ENCODE results near the gene TRAPPC2L. TPM values are rescaled to one million over a fixed set of nuclear protein-coding genes. Genes with fewer than 3 reads are reported as not detected.
A peak's percentile ranks its signal among the peaks of the same experiment; 100 is the strongest.

The TRAPPC2L gene
- total RNA-seq, 3 donors from 2014 or later: 78.9 to 105 (median 98.0) TPM

DNA sequence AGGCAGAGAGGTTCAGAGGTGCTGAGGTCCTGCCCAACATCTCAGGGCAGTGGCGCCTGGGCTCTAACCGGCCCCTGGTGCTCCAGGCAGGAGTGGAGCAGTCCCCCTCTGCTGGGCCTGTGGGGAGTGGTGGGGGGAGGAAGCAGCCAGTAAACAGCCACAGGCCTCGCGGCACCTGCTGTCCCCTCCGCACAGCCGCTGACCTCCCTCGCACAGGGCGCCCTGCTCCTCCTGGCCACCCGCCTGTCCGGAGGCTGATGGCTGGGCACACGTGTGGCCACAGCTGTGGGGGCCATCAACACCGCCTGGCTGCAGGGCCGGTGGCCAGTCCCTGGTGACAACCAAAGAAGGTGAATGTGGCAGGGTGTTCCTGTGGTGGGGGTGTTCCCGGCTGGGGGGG is 46.3 kb downstream of the TRAPPC2L start:
- Mint-ChIP-seq H3K27me3 (ENCODE audit: low read depth) (no peaks in the 10 kb centered on the region), H3K4me3 (no peak overlapping the region), H3K36me3 (ENCODE audit: insufficient read depth) (no peaks in the 10 kb centered on the region), H3K9me3 (no peaks in the 10 kb centered on the region), H3K4me1 (ENCODE audit: low read depth) (no peaks in the 10 kb centered on the region)
- DNase-seq: no peak
- no peak for ATAC-seq

DNA sequence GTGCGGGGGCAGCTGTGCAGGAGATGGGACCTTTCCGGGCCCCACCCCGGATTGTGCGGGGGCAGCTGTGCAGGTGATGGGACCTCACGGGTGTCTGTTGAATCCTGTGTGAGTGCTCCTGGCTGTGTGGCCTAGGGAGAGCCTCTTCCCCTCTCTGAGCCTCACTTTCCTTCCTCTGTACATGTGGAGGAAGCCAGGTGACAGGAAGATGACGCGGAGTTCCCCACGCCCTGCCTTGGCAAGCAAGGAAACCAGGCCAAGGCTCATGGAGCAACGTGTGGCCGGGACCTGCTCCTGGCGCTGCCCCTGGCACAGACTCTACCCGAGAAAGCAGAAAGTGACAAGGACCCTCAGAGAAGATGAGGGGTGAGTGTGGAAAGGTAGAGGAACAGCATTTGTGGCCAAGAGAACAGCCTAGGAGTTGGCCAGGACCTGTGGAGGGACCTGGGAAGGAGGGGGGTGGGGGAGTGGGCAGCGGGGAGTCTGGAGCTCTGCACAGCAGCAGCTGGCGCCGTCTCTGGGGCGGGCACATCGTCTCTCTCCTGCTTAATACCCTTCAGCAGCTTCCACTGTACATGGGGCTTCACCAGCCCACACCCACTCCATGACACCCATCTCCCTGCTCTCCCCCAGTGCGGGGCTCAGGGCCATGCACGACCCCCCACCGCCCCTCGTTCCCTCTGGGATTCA is 47.9 kb downstream of the TRAPPC2L start:
- no peak for ATAC-seq
- H3K9me3 Mint-ChIP-seq: no peaks in the 10 kb centered on the region
- no peak overlapping the region for H3K4me3 Mint-ChIP-seq

DNA sequence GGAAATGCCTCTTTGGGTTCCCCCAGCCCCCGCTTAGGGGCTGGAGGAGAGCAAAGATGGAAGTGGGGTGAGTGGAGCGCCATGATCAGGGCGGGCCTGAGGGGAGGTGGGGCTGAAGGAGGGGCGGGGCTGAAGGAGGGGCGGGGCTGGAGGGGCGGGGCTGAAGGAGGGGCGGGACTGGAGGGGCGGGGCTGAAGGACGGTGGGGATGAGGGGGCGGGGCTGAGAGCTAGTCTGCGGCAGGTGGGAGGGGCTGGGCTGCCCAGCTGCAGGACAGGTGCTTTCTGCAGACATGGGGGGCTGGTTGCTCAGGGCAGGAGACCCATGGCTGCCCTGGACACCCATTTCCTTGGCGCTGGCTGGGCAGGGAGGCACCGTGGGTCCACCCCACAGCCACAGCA is 48.6 kb downstream of the TRAPPC2L start:
- no peak overlapping the region for H3K4me3 Mint-ChIP-seq
- no peaks in the 10 kb centered on the region for H3K27me3 Mint-ChIP-seq (ENCODE audit: low read depth)
- ATAC-seq: peak in 1 of 2 donors; percentile 32

More for the DNA sequence above, 47.9 kb downstream of the TRAPPC2L start:
- DNase-seq: no peak
- Mint-ChIP-seq H3K27me3 (ENCODE audit: low read depth) (no peaks in the 10 kb centered on the region), H3K4me1 (ENCODE audit: low read depth) (no peaks in the 10 kb centered on the region), H3K36me3 (ENCODE audit: insufficient read depth) (no peaks in the 10 kb centered on the region)

GRCh38 chr16:88906020-88906419 is 49.1 kb downstream of the TRAPPC2L start:
- H3K27me3 Mint-ChIP-seq (ENCODE audit: low read depth): no peaks in the 10 kb centered on the region
- no peak overlapping the region for H3K4me3 Mint-ChIP-seq
- ATAC-seq (no peak), DNase-seq (no peak)
- no peaks in the 10 kb centered on the region for H3K36me3 Mint-ChIP-seq (ENCODE audit: insufficient read depth)
- no peaks in the 10 kb centered on the region for H3K4me1 Mint-ChIP-seq (ENCODE audit: low read depth)
- no peaks in the 10 kb centered on the region for H3K9me3 Mint-ChIP-seq

More for the DNA sequence above, 48.6 kb downstream of the TRAPPC2L start:
- no peaks in the 10 kb centered on the region for H3K9me3 Mint-ChIP-seq
- H3K4me1 Mint-ChIP-seq (ENCODE audit: low read depth): no peaks in the 10 kb centered on the region
- DNase-seq: no peak
- no peaks in the 10 kb centered on the region for H3K36me3 Mint-ChIP-seq (ENCODE audit: insufficient read depth)

- ATAC-seq (no peak), DNase-seq (no peak)
- no peaks in the 10 kb centered on the region for H3K4me1 Mint-ChIP-seq (ENCODE audit: low read depth)
- H3K36me3 Mint-ChIP-seq (ENCODE audit: insufficient read depth): no peaks in the 10 kb centered on the region
- no peaks in the 10 kb centered on the region for H3K9me3 Mint-ChIP-seq
- no peak overlapping the region for H3K4me3 Mint-ChIP-seq
- no peaks in the 10 kb centered on the region for H3K27me3 Mint-ChIP-seq (ENCODE audit: low read depth)
Observed at GRCh38 chr16:88906535-88907105, 49.7 kb downstream of the TRAPPC2L start.

DNA sequence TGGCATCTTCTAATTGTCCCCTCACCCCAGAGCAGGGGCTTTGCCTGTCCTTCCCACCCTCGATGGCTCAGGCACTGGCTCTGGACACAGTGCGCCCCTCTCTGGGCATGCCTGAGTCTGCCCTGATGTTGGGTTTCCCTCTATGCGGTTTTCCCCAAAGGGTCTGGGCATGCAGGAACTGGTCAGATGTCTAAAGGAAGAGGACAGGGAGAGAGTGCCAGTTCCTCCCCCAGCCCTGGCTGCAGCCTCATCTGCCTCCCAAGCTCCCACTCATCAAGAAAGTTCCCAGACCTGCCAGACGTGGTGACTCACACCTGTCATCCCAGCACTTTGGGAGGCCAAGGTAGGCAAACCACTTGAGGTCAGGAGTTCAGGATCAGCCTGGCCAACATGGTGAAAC is 50.8 kb downstream of the TRAPPC2L start:
- no peaks in the 10 kb centered on the region for H3K27me3 Mint-ChIP-seq (ENCODE audit: low read depth)
- no peaks in the 10 kb centered on the region for H3K4me1 Mint-ChIP-seq (ENCODE audit: low read depth)
- no peak overlapping the region for H3K4me3 Mint-ChIP-seq
- no peaks in the 10 kb centered on the region for H3K36me3 Mint-ChIP-seq (ENCODE audit: insufficient read depth)
- H3K9me3 Mint-ChIP-seq: no peaks in the 10 kb centered on the region
- ATAC-seq: no peak
- DNase-seq: no peak

- Mint-ChIP-seq H3K4me3 (no peak overlapping the region), H3K4me1 (ENCODE audit: low read depth) (no peaks in the 10 kb centered on the region), H3K36me3 (ENCODE audit: insufficient read depth) (no peaks in the 10 kb centered on the region), H3K9me3 (no peaks in the 10 kb centered on the region), H3K27me3 (ENCODE audit: low read depth) (no peaks in the 10 kb centered on the region)
- DNase-seq (no peak), ATAC-seq (no peak)
Observed at GRCh38 chr16:88908307-88908706, 51.4 kb downstream of the TRAPPC2L start.

- no peaks in the 10 kb centered on the region for H3K27me3 Mint-ChIP-seq (ENCODE audit: low read depth)
- no peak overlapping the region for H3K4me3 Mint-ChIP-seq
- no peaks in the 10 kb centered on the region for H3K36me3 Mint-ChIP-seq (ENCODE audit: insufficient read depth)
- no peaks in the 10 kb centered on the region for H3K9me3 Mint-ChIP-seq
- ATAC-seq (no peak), DNase-seq (no peak)
- H3K4me1 Mint-ChIP-seq (ENCODE audit: low read depth): no peaks in the 10 kb centered on the region
Observed at GRCh38 chr16:88909431-88910210, 52.7 kb downstream of the TRAPPC2L start.

DNA sequence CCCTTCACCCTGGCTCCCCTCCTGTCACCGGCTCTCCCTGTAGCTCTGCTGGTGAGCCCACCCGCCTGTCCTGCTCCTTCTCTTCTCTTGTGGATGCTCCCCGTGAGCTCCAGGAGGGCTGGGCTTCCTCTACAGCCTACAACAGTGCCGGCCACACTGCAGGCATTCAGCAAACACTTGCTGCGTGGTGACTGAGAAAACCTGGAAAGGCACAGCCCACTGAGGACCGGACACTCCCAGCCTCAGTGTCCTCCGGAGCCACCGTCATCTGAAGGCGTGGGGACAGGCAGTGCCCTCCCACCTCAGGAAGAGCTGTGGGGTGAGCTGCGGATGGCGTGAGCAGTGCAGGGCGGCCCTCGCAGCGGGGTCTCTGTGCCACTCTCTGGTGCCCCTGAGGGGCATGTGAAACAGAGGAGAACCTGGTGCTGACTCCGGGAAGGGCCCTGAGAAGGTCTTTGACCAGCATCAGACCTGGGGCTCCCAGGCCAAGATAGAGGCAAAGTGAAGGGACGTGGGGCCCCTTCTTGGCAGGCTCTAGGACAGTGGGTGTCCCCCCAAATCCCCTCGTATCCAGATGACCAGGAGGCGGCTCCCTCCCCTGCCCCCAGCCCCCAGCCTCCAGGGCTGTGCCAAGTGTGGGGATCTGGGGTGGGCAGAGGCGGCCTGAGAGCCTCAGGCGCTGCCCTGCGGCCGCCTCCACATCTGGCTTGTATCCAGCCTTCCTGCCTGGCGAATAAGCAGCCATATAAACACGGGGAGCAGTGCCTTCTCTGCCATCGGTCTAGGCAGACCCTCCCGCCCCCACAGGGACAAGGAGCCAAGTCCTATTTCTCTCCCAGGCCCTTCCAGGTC is 53.6 kb downstream of the TRAPPC2L start:
- H3K9me3 Mint-ChIP-seq: no peaks in the 10 kb centered on the region
- no peak for DNase-seq
- H3K36me3 Mint-ChIP-seq (ENCODE audit: insufficient read depth): no peaks in the 10 kb centered on the region
- H3K4me1 Mint-ChIP-seq (ENCODE audit: low read depth): no peaks in the 10 kb centered on the region
- no peak for ATAC-seq
- no peaks in the 10 kb centered on the region for H3K27me3 Mint-ChIP-seq (ENCODE audit: low read depth)
- H3K4me3 Mint-ChIP-seq: no peak overlapping the region

GRCh38 chr16:88911136-88911945 is 54.4 kb downstream of the TRAPPC2L start:
- DNase-seq (no peak), ATAC-seq (no peak)
- Mint-ChIP-seq H3K4me1 (ENCODE audit: low read depth) (no peaks in the 10 kb centered on the region), H3K4me3 (no peak overlapping the region), H3K27me3 (ENCODE audit: low read depth) (no peaks in the 10 kb centered on the region), H3K9me3 (no peaks in the 10 kb centered on the region), H3K36me3 (ENCODE audit: insufficient read depth) (no peaks in the 10 kb centered on the region)

- H3K36me3 Mint-ChIP-seq (ENCODE audit: insufficient read depth): no peaks in the 10 kb centered on the region
- DNase-seq: no peak
- no peaks in the 10 kb centered on the region for H3K4me1 Mint-ChIP-seq (ENCODE audit: low read depth)
- H3K4me3 Mint-ChIP-seq: no peak overlapping the region
- no peaks in the 10 kb centered on the region for H3K27me3 Mint-ChIP-seq (ENCODE audit: low read depth)
- ATAC-seq: no peak
- H3K9me3 Mint-ChIP-seq: no peaks in the 10 kb centered on the region
Observed at GRCh38 chr16:88911946-88912310, 55.0 kb downstream of the TRAPPC2L start.

Measured in activated T-cell treated with anti-CD3 and anti-CD28 coated beads, Interleukin-2, amount 50 U/mL, for 4 hours (primary cell).